Endothelial cell of umbilical vein (primary cell): Measurements from ENCODE around the gene TEX53. TPM values are rescaled to one million over a fixed set of nuclear protein-coding genes. Genes with fewer than 3 reads are reported as not detected.

ENCODE experiments used
- BruUV-seq: library from RNA; stranded (reverse); fragments of 400-500 nt; replicated peaks from 2 replicates; lab custom pipeline; 2021; lab: Mats Ljungman, UMichigan
- CTCF ChIA-PET: fragments of 300-600, 350-600 bp; sonication (Branson Sonifier 250); formaldehyde crosslinking; loops from one replicate; lab custom pipeline; 2021; ENCODE audit warnings: antibody characterized with exemption, inconsistent platforms; lab: Charles Lee
- POLR2A ChIA-PET: fragments of 300-600, 350-600 bp; sonication (Branson Sonifier 250); formaldehyde crosslinking; loops from one replicate; lab custom pipeline; 2021; ENCODE audit warnings: antibody characterized with exemption, inconsistent platforms; lab: Charles Lee
- DNase-seq: peaks from one replicate; pipeline ENCODE4 v3.0.0-alpha.2; 2011; ENCODE audit warnings: low read depth, low spot score
- FAIRE-seq: peaks from 2 replicates; lab custom pipeline; 2011; peaks lifted over from hg19 to GRCh38; lab: Jason Lieb, UNC
- H2AFZ ChIP-seq: 2 replicates; pipeline ENCODE4 v1.6.0; 2012; ENCODE audit warnings: low read depth, low read length, control low read depth, inconsistent platforms
- H3K27ac ChIP-seq: 2 replicates; pipeline ENCODE4 v1.5.1; 2011; ENCODE audit warnings: low read depth, mild to moderate bottlenecking, control low read depth, low read length, moderate library complexity; ENCODE audit not compliant: insufficient read depth
- H3K27me3 ChIP-seq, 2 experiments: 2 replicates each; pipeline versions ENCODE4 v1.6.0 to v1.6.1; 2011; ENCODE audit warnings: low read length in 2 of 2, mixed read lengths in 1 of 2; ENCODE audit not compliant: control insufficient read depth in 2 of 2, insufficient read depth in 2 of 2
- H3K36me3 ChIP-seq, 2 experiments: 2 replicates in 1 of 2; 3 replicates in 1 of 2; pipeline ENCODE4 v1.5.1; 2011; ENCODE audit warnings: low read length in 2 of 2, mild to moderate bottlenecking in 1 of 2, moderate library complexity in 1 of 2; ENCODE audit not compliant: control insufficient read depth in 2 of 2, insufficient read depth in 2 of 2; ENCODE audit errors: extremely low read depth in 1 of 2
- H3K4me1 ChIP-seq: 3 replicates; pipeline ENCODE4 v1.5.1; 2011; ENCODE audit warnings: mild to moderate bottlenecking, low read length; ENCODE audit not compliant: control insufficient read depth, insufficient read depth; ENCODE audit errors: extremely low read depth
- H3K4me2 ChIP-seq: 2 replicates; pipeline ENCODE4 v1.6.1; 2011; ENCODE audit warnings: low read length, control low read depth, mixed read lengths; ENCODE audit not compliant: insufficient read depth
- H3K4me3 ChIP-seq, 3 experiments: fragments of 200-600 bp in 1 of 3; sonication (generic), shearing (Covaris generic) in 1 of 3; replicated peaks in 1 of 3; 2 replicates each; pipeline ENCODE4 v1.5.1; 2011 to 2016; ENCODE audit warnings: control low read depth in 3 of 3, low read length in 3 of 3, mild to moderate bottlenecking in 2 of 3, inconsistent platforms in 1 of 3, low read depth in 1 of 3, moderate library complexity in 1 of 3; ENCODE audit not compliant: insufficient read depth in 1 of 3
- H3K79me2 ChIP-seq: 2 replicates; pipeline ENCODE4 v1.6.0; 2012; ENCODE audit warnings: low read length, inconsistent platforms; ENCODE audit not compliant: control insufficient read depth, insufficient read depth
- H3K9ac ChIP-seq: replicated peaks from 2 replicates; pipeline ENCODE3; 2011; ENCODE audit warnings: low read length, control low read depth; ENCODE audit not compliant: insufficient read depth; ENCODE audit errors: extremely low read depth
- H3K9me1 ChIP-seq: replicated peaks from 3 replicates; pipeline ENCODE4 v1.6.0; 2011; ENCODE audit warnings: mild to moderate bottlenecking, low read length; ENCODE audit not compliant: control insufficient read depth, insufficient read depth; ENCODE audit errors: extremely low read depth
- H3K9me3 ChIP-seq: replicated peaks from 2 replicates; pipeline ENCODE4 v1.5.1; 2012; ENCODE audit warnings: low read length, inconsistent platforms; ENCODE audit not compliant: control insufficient read depth, insufficient read depth
- H4K20me1 ChIP-seq: replicated peaks from 2 replicates; pipeline ENCODE3; 2011; ENCODE audit warnings: mild to moderate bottlenecking, low read length; ENCODE audit not compliant: control insufficient read depth, insufficient read depth; ENCODE audit errors: extremely low read depth
- EZH2 ChIP-seq: IDR thresholded peaks from 2 replicates; pipeline ENCODE4 v1.6.1; 2012; ENCODE audit warnings: borderline replicate concordance, low read depth, mild to moderate bottlenecking, moderate library complexity, low read length, inconsistent platforms; ENCODE audit not compliant: severe bottlenecking
- FOS ChIP-seq: IDR thresholded peaks from 2 replicates; pipeline ENCODE4 v1.6.1; 2011; ENCODE audit warnings: mild to moderate bottlenecking, low read length, moderate library complexity, borderline replicate concordance; ENCODE audit not compliant: insufficient read depth
- GATA2 ChIP-seq: IDR thresholded peaks from 2 replicates; pipeline ENCODE4 v1.7.0; 2011; ENCODE audit warnings: low read depth, mild to moderate bottlenecking, moderate library complexity, mixed read lengths, low read length; ENCODE audit not compliant: insufficient read length, insufficient read depth
- JUN ChIP-seq: IDR thresholded peaks from 2 replicates; pipeline ENCODE4 v1.6.1; 2011; ENCODE audit warnings: borderline replicate concordance, low read depth; ENCODE audit not compliant: insufficient read length, insufficient read depth
- MAX ChIP-seq: IDR thresholded peaks from 2 replicates; pipeline ENCODE4 v1.6.1; 2011; ENCODE audit not compliant: insufficient read depth, insufficient read length
- MYC ChIP-seq: IDR thresholded peaks from one replicate; pipeline ENCODE4 v1.6.1; 2011; ENCODE audit warnings: mild to moderate bottlenecking, low read depth, low read length
- POLR2A ChIP-seq: IDR thresholded peaks from 2 replicates; pipeline ENCODE4 v1.6.1; 2012; ENCODE audit warnings: low read depth, mild to moderate bottlenecking, control low read depth, low read length
- POLR2AphosphoS5 ChIP-seq: IDR thresholded peaks from 2 replicates; pipeline ENCODE4 v1.6.1; 2012; ENCODE audit warnings: low read depth, mild to moderate bottlenecking, control low read depth, low read length, moderate library complexity; ENCODE audit not compliant: insufficient read depth
- dilution Hi-C: fragments of 300-500 bp; cut with MboI; formaldehyde crosslinking; loops from one replicate; pipeline ENCODE4 v1.15.0; 2019; ENCODE audit warnings: low sequenced_read_pairs; ENCODE audit not compliant: extremely low pct_ligation_motif_present
- intact Hi-C: fragments of 100-400 bp; cut with micrococcal nuclease; formaldehyde crosslinking; loops from one replicate; pipeline ENCODE4 v1.10.0; 2022
- polyA plus RNA-seq, 4 experiments: library from polyadenylated mRNA; depleted of rRNA in 3 of 4; stranded (reverse) in 3 of 4; unstranded in 1 of 4; fragments of >200 nt; gene quantifications; 2 replicates each; pipeline versions ENCODE4 v1.2.1 to v1.2.3, GENCODE V29; 2011 to 2012; ENCODE audit warnings: missing spikeins in 1 of 4
- total RNA-seq: library from RNA; stranded (reverse); gene quantifications from 2 replicates; pipeline ENCODE4 v1.2.3, GENCODE V29; 2021
- TF ChIP-seq, protein P1 (sequence below), 2 donors: IDR thresholded peaks; 1 replicate in 1 of 2; 2 replicates in 1 of 2; pipeline ENCODE4 v1.5.1; 2011; ENCODE audit warnings: low read length in 2 of 2, mild to moderate bottlenecking in 2 of 2, moderate library complexity in 2 of 2, control low read depth in 1 of 2, inconsistent platforms in 1 of 2, low read depth in 1 of 2; ENCODE audit not compliant: insufficient read depth in 1 of 2; ENCODE audit errors: extremely low read depth in 1 of 2

Gene TEX53
- total and polyA plus RNA-seq, 2 donors (not counting 3 experiments of a cell fraction or from before 2014, with no cell fraction given) = not detected

- no TSS peak for BruUV-seq
- dilution Hi-C loops = no loop called here
- Histone ChIP-seq H3K27ac (no peak overlapping the region), H3K9me3 (no peaks in the 10 kb centered on the region), H3K4me3 (no peak overlapping the region), H2AFZ (no peak overlapping the region), H4K20me1 (no peaks in the 10 kb centered on the region), H3K9ac (no peak overlapping the region), H3K27me3 (peaks cover 5 to 9% of the 10 kb centered on the region in 2 experiments), H3K4me1 (no peaks in the 10 kb centered on the region), H3K9me1 (no peaks in the 10 kb centered on the region), H3K36me3 (no peaks in the 10 kb centered on the region), H3K4me2 (no peak overlapping the region), H3K79me2 (no peaks in the 10 kb centered on the region)
- POLR2A ChIA-PET = no interaction called here
- DNase-seq (no peak), FAIRE-seq (no peak)
- intact Hi-C loops = no loop called here
- TF ChIP-seq POLR2A (no peak), FOS (no peak), MYC (no peak), GATA2 (no peak), POLR2AphosphoS5 (no peak), JUN (no peak), EZH2 (no peak), MAX (no peak)
- TF ChIP-seq, protein P1, sequence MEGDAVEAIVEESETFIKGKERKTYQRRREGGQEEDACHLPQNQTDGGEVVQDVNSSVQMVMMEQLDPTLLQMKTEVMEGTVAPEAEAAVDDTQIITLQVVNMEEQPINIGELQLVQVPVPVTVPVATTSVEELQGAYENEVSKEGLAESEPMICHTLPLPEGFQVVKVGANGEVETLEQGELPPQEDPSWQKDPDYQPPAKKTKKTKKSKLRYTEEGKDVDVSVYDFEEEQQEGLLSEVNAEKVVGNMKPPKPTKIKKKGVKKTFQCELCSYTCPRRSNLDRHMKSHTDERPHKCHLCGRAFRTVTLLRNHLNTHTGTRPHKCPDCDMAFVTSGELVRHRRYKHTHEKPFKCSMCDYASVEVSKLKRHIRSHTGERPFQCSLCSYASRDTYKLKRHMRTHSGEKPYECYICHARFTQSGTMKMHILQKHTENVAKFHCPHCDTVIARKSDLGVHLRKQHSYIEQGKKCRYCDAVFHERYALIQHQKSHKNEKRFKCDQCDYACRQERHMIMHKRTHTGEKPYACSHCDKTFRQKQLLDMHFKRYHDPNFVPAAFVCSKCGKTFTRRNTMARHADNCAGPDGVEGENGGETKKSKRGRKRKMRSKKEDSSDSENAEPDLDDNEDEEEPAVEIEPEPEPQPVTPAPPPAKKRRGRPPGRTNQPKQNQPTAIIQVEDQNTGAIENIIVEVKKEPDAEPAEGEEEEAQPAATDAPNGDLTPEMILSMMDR (IDR thresholded peaks at IDR 0.05; ENCODE audit: extremely low read depth in 1 of 2, insufficient read depth in 1 of 2, low read depth in 1 of 2, low read length in 2 of 2) = no peak
- CTCF ChIA-PET = interaction anchor here (0.9 to 4.3 kb wide), 9 partner anchors 11 to 351 kb away, joined by 3 to 41 read pairs (median 7); no protein-coding TSS in a partner anchor
Observed at GRCh38 chr9:114664181-114664580, 6.6 kb upstream of the TEX53 start.
